WTC11 (cell line): ENCODE data around the gene SARS1. TPM values are rescaled to one million over a fixed set of nuclear protein-coding genes. Genes with fewer than 3 reads are reported as not detected.
A peak's percentile ranks its signal among the peaks of the same experiment; 100 is the strongest.

ENCODE experiments used
- ATAC-seq: fragments of 200-7000 bp; cut with Tn5 transposase; 2 replicates; pipeline ENCODE4 v1.10.0; 2021; ENCODE audit warnings: mild to moderate bottlenecking, moderate library complexity
- CTCF ChIA-PET: fragments of 300-600 bp; sonication (Branson Sonifier 250); formaldehyde crosslinking; loops from one replicate; lab custom pipeline; 2021; ENCODE audit warnings: antibody characterized with exemption; lab: Charles Lee
- POLR2A ChIA-PET: fragments of 350-600 bp; sonication (Branson Sonifier 250); formaldehyde crosslinking; loops from one replicate; lab custom pipeline; 2021; ENCODE audit warnings: antibody characterized with exemption; lab: Charles Lee
- DNase-seq: peaks from one replicate; pipeline ENCODE4 v3.0.0; 2021; ENCODE audit warnings: low spot score
- H3K27ac Mint-ChIP-seq: 2 replicates; pipeline ENCODE4 v1.8.0; 2021; ENCODE audit warnings: mixed read lengths
- H3K27me3 Mint-ChIP-seq: 2 replicates; pipeline ENCODE4 v1.8.0; 2021; ENCODE audit warnings: low read depth, mild to moderate bottlenecking, moderate library complexity, mixed read lengths
- H3K36me3 Mint-ChIP-seq: 2 replicates; pipeline ENCODE4 v1.8.0; 2021; ENCODE audit warnings: mixed read lengths
- H3K4me1 Mint-ChIP-seq: 2 replicates; pipeline ENCODE4 v1.8.0; 2022; ENCODE audit warnings: mixed read lengths
- H3K4me3 Mint-ChIP-seq: 2 replicates; pipeline ENCODE4 v1.8.0; 2021; ENCODE audit warnings: mild to moderate bottlenecking, moderate library complexity, mixed read lengths
- H3K9me3 Mint-ChIP-seq: 2 replicates; pipeline ENCODE4 v1.8.0; 2021; ENCODE audit warnings: mixed read lengths
- AFF4 ChIP-seq: sonication (generic); formaldehyde crosslinking; IDR thresholded peaks from 2 replicates; pipeline ENCODE4 v1.8.1; 2023; ENCODE audit warnings: mild to moderate bottlenecking, missing genetic modification reagents, borderline replicate concordance
- CREM ChIP-seq: sonication (generic); formaldehyde crosslinking; IDR thresholded peaks from 2 replicates; pipeline ENCODE4 v1.8.1; 2022; ENCODE audit warnings: mild to moderate bottlenecking, missing genetic modification reagents, moderate library complexity
- ESRRA ChIP-seq: sonication (generic); formaldehyde crosslinking; IDR thresholded peaks from 2 replicates; pipeline ENCODE4 v1.8.1; 2022; ENCODE audit warnings: mild to moderate bottlenecking, missing genetic modification reagents, borderline replicate concordance
- GABPB1 ChIP-seq: sonication (generic); formaldehyde crosslinking; IDR thresholded peaks from 2 replicates; pipeline ENCODE4 v1.8.1; 2023; ENCODE audit warnings: mild to moderate bottlenecking, missing genetic modification reagents
- IRF2 ChIP-seq: sonication (generic); formaldehyde crosslinking; IDR thresholded peaks from 2 replicates; pipeline ENCODE4 v1.8.0; 2022; ENCODE audit warnings: low read depth, missing genetic modification reagents, borderline replicate concordance
- USF1 ChIP-seq: sonication (generic); formaldehyde crosslinking; IDR thresholded peaks from 2 replicates; pipeline ENCODE4 v1.8.0; 2022; ENCODE audit warnings: mild to moderate bottlenecking, missing genetic modification reagents
- USF2 ChIP-seq: sonication (generic); formaldehyde crosslinking; IDR thresholded peaks from 2 replicates; pipeline ENCODE4 v1.8.1; 2023; ENCODE audit warnings: mild to moderate bottlenecking, missing genetic modification reagents, moderate library complexity
- ZNF263 ChIP-seq: sonication (generic); formaldehyde crosslinking; IDR thresholded peaks from 2 replicates; pipeline ENCODE4 v1.8.1; 2022; ENCODE audit warnings: low read depth, mild to moderate bottlenecking, moderate library complexity, missing genetic modification reagents
- ZNF317 ChIP-seq: sonication (generic); formaldehyde crosslinking; IDR thresholded peaks from 2 replicates; pipeline ENCODE4 v1.8.1; 2023; ENCODE audit warnings: low read depth, mild to moderate bottlenecking, moderate library complexity, missing genetic modification reagents, borderline replicate concordance
- ZNF671 ChIP-seq: fragments of 250-450 bp; sonication (Bioruptor Pico); IDR thresholded peaks from 2 replicates; pipeline ENCODE4 v1.8.0; 2021; ENCODE audit warnings: mild to moderate bottlenecking
- total RNA-seq: library from RNA; stranded (reverse); gene quantifications from 3 replicates; pipeline ENCODE4 v1.2.3, GENCODE V29; 2021
- TF ChIP-seq, protein P1 (sequence below): fragments of 250-450 bp; sonication (Bioruptor Pico); conservative IDR thresholded peaks from 2 replicates; pipeline ENCODE4 v1.9.0; 2021; ENCODE audit warnings: mild to moderate bottlenecking
- TF ChIP-seq, protein P2 (sequence below): fragments of 250-450 bp; sonication (Bioruptor Pico); IDR thresholded peaks from 2 replicates; pipeline ENCODE4 v1.8.0; 2021; ENCODE audit warnings: mild to moderate bottlenecking
- TF ChIP-seq, protein P3 (sequence below): fragments of 200-600 bp; IDR thresholded peaks from 2 replicates; pipeline ENCODE4 v1.8.0; 2022; ENCODE audit warnings: antibody characterized with exemption

Gene SARS1
- total RNA-seq, 1 experiment from 2014 or later: 149 TPM

GRCh38 chr1:109190189-109190588 lies 23.5 kb upstream of the SARS1 start (continued):
- TF ChIP-seq CREM (CRISPR knock-in tag) (no peak), AFF4 (no peak), ZNF263 (no peak), ZNF317 (CRISPR knock-in tag) (no peak), GABPB1 (CRISPR knock-in tag) (no peak), ESRRA (CRISPR knock-in tag) (no peak), IRF2 (CRISPR knock-in tag) (no peak)
- TF ChIP-seq, protein P1, sequence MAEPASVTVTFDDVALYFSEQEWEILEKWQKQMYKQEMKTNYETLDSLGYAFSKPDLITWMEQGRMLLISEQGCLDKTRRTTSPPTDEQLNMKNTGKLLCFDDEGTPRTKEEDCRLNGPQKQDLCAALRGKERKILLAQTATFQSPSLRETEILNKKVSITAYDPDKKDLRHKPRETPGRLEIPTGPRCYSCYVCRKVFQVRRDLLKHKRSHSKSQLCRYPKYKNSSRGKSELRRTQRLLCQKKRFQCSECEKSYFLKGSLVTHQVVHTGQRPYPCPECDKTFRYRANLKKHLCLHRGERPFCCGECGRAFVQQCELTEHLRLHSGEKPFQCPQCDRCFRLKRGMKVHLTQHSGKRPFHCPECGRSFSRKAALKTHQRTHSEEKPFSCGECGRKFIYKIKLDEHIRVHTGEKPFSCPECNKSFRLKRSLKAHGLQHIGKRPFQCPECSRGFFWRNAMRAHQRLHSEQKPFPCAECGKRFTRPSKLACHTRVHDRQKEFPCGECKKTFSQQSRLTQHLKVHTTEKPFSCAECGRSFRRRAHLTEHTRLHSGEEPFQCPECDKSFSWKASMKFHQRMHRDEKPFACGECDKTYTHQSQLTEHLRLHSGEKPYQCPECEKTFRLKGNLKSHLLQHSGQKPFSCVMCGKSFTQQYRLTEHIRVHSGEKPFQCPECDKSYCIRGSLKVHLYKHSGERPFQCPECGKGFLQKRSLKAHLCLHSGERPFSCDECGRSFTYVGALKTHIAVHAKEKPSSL (CRISPR knock-in tag): no peak
- TF ChIP-seq, all 79 proteins: peak for 0

- Mint-ChIP-seq H3K9me3 (no peaks in the 10 kb centered on the region), H3K4me3 (no peak overlapping the region), H3K4me1 (peaks cover 4% of the 10 kb centered on the region), H3K27me3 (no peaks in the 10 kb centered on the region; the same call in 1 of the 2 replicates), H3K27ac (no peak overlapping the region), H3K36me3 (no peaks in the 10 kb centered on the region)
- POLR2A ChIA-PET: no interaction called here
- DNase-seq: peak; percentile 46
- TF ChIP-seq, protein P2, sequence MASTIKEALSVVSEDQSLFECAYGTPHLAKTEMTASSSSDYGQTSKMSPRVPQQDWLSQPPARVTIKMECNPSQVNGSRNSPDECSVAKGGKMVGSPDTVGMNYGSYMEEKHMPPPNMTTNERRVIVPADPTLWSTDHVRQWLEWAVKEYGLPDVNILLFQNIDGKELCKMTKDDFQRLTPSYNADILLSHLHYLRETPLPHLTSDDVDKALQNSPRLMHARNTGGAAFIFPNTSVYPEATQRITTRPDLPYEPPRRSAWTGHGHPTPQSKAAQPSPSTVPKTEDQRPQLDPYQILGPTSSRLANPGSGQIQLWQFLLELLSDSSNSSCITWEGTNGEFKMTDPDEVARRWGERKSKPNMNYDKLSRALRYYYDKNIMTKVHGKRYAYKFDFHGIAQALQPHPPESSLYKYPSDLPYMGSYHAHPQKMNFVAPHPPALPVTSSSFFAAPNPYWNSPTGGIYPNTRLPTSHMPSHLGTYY (CRISPR knock-in tag): no peak
- TF ChIP-seq USF1 (CRISPR knock-in tag): peak; percentile 85
- TF ChIP-seq USF2 (CRISPR knock-in tag): peak; percentile 88
- TF ChIP-seq ZNF671 (CRISPR knock-in tag): no peak
- TF ChIP-seq, protein P3, sequence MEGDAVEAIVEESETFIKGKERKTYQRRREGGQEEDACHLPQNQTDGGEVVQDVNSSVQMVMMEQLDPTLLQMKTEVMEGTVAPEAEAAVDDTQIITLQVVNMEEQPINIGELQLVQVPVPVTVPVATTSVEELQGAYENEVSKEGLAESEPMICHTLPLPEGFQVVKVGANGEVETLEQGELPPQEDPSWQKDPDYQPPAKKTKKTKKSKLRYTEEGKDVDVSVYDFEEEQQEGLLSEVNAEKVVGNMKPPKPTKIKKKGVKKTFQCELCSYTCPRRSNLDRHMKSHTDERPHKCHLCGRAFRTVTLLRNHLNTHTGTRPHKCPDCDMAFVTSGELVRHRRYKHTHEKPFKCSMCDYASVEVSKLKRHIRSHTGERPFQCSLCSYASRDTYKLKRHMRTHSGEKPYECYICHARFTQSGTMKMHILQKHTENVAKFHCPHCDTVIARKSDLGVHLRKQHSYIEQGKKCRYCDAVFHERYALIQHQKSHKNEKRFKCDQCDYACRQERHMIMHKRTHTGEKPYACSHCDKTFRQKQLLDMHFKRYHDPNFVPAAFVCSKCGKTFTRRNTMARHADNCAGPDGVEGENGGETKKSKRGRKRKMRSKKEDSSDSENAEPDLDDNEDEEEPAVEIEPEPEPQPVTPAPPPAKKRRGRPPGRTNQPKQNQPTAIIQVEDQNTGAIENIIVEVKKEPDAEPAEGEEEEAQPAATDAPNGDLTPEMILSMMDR: peak; percentile 13; the same call in 1 of the 2 replicates
- ATAC-seq: peak; percentile 65
- CTCF ChIA-PET: interaction anchor here (0.6 to 3.4 kb wide), 41 partner anchors 8 to 314 kb away, joined by 3 to 24 read pairs (median 5); partner anchors contain the start of genes CELSR2, ELAPOR1, GPSM2 and PSRC1
These were observed 22.3 kb upstream of the SARS1 start for GRCh38 chr1:109191377-109191776.
